Heart left ventricle (tissue), 13 donors: ENCODE results near the gene KIR3DL3.
"Not testable (repeated sequence)": the region's sequence is repeated elsewhere in the genome, so short reads cannot be mapped to it uniquely, and the experiment has no call there.

Source experiments
- CTCF ChIP-seq, 12 donors: fragments of 200-600 bp; sonication (generic) in 4 of 12; IDR thresholded peaks; one replicate each; pipeline versions ENCODE4 v1.5.0 to v1.8.0; 2018 to 2022; ENCODE audit warnings: antibody characterized with exemption in 12 of 12, mild to moderate bottlenecking in 5 of 12
- POLR2A ChIP-seq, 2 donors: fragments of 450-650 bp; IDR thresholded peaks; one replicate each; pipeline ENCODE4 v1.6.1; 2017; ENCODE audit warnings: antibody characterized with exemption in 2 of 2, mild to moderate bottlenecking in 2 of 2, moderate library complexity in 2 of 2
- donor health status: ischemic (EF 13 %, LVEDD 7.1; RV severe dilation, severe dysfunction).
- donor health status: DM: no; HTN: yes; CAD: no.
- donor health status: DM: no; HTN: no; CAD: no.
- donor health status: ischemic (EF 25% LVEDD 6.9; RV normal size, moderate dysfunction).
- donor health status: ischemic (EF 25% LVEDD 5.7; RV mildly dilated, moderate dysfunction).
- donor health status: ischemic (EF 35%, LVEDD 5.7; RV mildly dilated, moderate dysfunction).
- donor health status: nonischemic (EF 11% LVEDD 7.7; RV severe dilation, severe dysfunction).
- donor health status: DM: yes; HTN: yes; CAD: no.
- donor health status: PGD.
- donor health status: ischemic (EF 29% LVEDD 5.4; RV normal size, mild dysfunction).
- donor health status: nonischemic (EF 23%, LVEDD 6.1; RV moderate dilation, normal function).

- not testable (repeated sequence) for TF ChIP-seq CTCF, POLR2A (IDR thresholded peaks at IDR 0.05)
Observed at GRCh38 chr19:54772666-54773065, 48.4 kb downstream of the KIR3DL3 start.
